Measurements from ENCODE around the gene ZBTB40.

ZBTB40 gene

DNA sequence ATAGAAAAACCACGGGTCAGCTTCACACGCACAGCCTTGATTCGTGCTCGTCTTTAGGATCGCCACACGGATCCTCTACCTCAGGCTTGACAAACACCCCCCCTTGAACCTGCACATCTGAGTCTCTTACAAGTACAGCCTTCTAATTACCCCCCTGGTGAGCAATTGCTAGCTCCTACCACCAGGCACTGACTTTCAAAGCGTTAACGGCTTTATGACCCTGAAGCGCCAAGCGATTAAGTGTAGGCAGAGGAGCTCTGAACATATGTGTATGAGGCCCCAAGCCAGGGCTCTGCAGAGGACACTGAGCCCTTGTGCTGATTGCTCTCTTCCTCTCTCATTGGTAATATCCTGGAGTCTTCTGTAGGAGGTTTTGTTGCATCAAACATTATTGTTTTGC is 55.9 kb downstream of the ZBTB40 start:
- no peak for DNase-seq (ENCODE audit: low read depth)

DNA sequence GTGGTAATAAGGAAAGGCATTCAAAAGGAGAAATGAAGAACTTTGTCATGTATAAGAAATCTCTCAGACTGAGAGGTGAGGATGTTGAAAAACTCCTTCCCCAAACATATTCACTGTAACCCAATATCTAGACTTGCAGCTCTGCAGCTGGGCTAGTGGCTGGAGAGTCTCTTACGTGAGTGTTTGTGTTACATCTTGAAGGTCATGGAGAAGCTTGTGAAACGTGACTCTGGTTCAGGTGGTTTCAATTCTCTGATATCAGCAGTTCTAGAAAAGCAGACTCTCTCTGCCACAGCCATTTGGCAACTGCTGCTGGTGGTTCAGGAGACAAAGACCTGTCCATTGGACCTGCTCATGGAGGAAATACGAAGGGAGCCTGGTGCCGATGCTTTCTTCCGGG is 56.7 kb downstream of the ZBTB40 start:
- no peak for DNase-seq (ENCODE audit: low read depth)

DNA sequence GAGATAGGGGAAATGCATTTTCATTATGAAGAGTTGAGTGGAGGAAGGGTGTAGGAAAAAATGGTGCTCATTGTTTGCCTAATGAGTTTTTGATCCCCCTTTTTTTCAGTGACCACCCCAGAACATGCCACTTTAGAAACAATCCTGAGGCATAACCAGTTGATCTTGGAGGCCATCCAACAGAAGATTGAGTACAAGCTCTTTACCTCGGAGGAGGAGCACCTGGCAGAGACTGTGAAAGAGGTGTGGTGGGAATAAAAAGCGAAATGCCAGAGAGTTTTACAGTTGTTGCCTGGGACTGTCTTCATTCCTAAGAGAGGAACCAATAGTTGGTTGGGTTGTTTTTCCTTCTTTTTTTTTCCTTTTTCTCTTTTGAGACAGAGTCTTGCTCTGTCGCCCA is 57.3 kb downstream of the ZBTB40 start:
- DNase-seq (ENCODE audit: low read depth): no peak

DNA sequence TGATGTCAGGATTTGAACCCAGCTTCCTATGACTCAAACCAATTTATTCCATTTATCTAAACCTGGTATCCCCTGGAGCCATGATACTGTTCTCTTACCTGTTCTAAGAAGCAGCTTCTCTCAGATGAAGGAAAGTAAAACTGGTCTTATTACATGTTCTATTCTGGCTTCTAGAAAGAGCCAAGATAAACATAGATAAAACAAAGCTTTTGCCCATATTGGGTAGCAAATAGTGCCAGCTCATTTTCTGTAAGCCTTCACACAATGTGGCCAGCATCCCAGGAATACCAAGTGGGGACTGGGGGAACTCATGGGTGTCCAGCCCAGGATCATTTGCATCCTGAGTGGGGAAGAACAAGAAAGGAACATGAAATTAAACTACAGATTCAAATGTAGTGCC is 58.2 kb downstream of the ZBTB40 start:
- no peak for DNase-seq (ENCODE audit: low read depth)

DNA sequence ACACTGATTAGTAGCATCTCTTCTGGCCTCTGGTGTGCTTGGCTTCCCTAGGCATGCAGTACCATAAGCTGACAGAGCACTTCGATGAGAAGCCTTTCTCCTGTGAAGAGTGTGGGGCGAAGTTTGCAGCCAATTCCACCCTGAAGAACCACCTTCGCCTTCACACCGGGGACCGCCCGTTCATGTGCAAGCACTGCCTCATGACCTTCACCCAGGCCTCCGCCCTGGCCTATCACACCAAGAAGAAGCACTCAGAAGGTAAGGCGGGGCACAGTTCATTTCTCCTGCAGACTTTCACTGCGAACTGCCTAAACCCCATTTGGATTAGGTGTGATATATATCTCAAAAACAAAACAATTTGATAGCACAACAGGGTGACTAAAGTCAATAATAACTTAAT is 61.2 kb downstream of the ZBTB40 start:
- no peak for DNase-seq (ENCODE audit: low read depth)

DNA sequence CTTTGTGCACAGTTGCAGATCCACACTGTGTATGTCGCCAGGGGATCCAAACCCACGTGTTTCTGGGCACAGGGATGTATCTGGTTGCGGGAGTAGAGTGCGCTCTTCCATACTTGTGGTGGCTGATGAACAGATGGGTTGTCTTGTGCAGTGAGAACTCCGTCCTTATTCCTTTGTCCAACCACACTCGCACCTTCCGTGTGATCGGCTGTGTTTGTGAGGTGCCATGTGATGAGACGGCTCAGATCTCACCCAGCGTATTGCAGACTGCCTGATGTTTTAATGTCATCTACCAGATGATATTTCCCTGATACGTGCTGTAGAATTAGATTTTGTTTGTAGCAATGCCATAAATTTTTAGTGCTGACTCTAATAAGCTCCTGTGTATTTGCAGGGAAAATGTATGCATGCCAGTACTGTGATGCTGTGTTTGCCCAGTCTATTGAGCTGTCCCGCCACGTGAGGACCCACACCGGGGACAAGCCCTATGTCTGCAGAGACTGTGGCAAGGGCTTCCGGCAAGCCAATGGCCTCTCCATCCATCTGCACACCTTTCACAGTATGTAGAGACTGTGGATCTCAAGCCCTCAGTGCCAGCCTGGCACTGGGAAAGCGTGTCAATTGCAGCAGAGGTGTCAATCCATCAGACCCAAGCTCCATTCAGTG is 65.4 kb downstream of the ZBTB40 start:
- no peak for DNase-seq (ENCODE audit: low read depth)

DNA sequence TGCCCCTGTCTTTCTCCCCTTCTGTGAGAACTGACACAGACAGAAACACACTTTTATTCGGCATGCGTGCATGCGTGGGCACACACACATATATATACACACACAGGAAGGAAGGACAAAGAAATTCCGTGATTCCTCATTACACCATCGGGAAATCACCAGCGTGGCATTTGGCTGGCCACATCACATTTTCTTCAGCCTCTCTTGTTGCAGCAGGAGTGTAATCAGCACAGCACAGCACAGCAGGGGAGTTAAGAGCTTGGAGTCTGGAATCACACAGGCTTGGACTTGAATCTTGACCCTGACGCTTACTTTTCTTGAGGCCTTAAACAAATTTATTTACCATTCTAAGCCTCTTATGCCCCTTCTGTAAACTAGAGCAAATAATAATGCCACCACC is 66.3 kb downstream of the ZBTB40 start:
- no peak for DNase-seq (ENCODE audit: low read depth)

DNA sequence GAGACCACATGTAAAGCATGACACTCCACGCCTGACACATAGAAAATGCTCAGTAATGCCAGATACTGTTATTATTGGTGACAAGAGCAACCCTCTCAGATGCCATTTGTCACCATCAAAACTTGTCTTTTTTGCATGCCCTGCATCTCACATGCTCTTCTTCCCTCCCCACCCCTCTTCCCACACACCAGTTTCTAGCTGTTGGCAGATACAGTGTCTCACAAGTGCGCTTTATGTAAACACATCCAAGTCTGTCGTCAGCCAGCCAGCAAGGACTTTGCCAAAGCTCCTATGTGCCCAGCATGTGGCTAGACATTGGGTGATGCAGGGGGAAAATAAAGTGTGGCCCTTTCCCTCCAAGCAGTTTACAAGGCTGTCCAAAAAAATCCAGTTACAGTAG is 66.7 kb downstream of the ZBTB40 start:
- DNase-seq (ENCODE audit: low read depth): no peak

DNA sequence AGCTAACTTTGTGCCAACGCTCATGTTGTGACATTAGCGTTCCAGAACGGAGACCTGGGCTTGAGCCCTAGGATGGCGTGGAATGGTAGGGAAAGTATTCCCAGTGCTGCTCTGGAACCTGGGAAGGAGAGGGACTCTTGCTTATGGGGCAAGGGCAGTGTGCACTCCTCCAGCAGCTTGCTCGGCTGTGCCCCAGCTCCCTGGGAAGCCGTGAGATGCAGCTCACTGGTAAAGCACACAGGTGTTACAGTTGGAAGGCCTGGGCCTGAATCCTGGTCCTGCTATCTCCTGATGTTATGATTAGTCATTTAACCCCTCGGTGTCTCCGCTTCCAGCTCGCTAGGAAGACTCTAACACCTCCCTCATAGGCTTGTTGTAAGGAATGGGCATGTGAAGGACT is 69.2 kb downstream of the ZBTB40 start:
- no peak for DNase-seq (ENCODE audit: low read depth)

DNA sequence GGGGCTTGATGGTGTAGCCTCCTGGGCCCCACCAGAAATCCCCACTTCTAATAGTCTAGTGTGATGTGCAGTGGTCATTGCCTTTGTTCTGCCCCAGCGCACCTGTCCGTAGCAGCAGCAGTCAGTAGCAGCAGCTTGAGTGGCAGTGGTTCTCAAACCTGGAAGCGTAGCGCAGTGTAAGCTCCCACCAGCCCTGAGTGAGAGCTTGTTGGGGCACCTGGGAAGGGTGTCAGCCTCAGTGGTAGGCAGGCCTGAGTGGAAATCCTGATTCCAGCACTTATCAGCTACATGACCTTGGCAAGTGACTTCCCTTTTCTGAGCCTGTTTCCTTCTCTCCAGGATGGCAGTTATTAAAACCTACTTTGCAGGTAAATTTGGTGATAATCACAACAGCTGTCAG is 70.0 kb downstream of the ZBTB40 start:
- no peak for DNase-seq (ENCODE audit: low read depth)

DNA sequence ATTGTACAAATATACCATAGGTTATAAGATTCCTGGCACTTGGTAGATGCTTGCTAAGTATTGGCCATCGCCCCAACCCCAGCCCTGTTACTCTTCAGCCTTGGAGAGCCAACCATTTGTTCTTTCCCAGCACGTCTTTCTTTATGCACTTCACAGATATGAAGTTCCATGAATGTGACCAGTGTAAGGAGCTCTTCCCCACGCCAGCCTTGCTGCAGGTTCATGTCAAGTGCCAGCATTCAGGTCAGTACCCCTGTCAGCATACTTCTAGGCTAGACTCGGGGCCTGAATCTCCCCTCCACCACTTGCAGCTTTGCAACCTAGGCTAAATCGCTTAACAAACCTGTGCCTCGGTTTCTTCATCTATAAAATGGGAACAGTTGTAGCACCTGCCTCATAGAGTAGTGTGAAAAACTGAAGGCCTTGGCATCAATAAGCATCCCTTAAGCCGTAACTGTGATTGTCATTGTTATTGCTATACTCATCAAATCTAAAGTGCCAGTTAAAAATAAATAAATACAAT is 70.6 kb downstream of the ZBTB40 start:
- DNase-seq (ENCODE audit: low read depth): no peak

DNA sequence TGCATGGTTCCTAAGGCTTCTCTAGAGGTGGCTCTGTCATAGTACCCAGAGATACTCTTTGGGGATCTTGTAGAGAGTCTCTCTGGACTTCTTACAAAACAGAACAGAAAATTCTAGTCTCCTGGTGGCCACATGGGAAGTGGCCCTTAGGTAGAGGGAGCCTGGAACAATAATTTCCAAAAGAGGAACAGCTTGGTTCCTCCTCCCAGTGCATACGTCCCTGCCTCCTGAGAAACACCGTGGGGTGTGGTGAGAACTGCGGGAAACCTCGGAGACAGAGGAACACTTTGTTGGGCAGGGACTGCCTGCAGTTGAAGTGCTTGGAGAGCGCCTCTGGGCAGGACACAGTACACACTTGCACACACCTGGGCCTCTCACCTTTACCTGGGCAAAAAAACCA is 72.8 kb downstream of the ZBTB40 start:
- DNase-seq (ENCODE audit: low read depth): no peak

DNA sequence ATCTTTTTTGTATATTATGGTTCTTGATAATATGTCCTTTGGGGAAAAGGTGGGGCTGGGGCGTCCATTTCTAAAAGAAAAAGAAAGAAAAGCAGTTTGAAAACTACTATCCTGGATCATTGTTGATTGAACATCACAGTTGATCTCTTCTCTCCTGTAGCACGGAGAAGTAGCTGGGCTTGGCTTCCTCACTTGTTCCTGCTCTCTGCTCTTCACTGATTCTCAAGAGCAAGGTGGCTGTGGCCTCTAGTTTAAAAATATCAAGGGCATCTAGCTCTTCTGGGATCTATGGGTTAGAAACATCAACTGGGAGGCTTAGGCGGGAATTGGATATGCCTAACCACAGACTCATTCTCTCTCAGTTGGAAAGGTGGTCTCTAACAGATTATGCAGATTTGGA is 73.6 kb downstream of the ZBTB40 start:
- DNase-seq (ENCODE audit: low read depth): no peak

DNA sequence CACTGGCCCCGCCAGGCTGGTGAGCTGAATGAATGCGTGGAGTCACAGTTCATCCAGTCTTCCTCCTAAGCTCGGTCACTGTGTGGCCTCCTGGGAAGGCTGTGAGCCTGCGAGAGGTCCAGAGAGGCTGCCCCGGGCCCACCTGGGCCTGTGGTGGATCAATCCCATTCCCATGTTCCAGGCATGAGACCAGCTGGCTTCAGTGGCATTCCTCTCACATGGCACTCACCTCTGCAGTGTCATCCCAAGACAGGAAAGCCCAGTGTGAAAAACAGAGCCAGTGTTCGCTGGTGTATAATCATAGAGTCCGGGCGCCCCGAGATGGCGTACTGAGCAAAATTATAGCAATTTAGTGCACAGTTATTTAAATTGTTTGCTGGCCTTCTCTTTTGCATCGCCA is 74.0 kb downstream of the ZBTB40 start:
- DNase-seq (ENCODE audit: low read depth): no peak

DNA sequence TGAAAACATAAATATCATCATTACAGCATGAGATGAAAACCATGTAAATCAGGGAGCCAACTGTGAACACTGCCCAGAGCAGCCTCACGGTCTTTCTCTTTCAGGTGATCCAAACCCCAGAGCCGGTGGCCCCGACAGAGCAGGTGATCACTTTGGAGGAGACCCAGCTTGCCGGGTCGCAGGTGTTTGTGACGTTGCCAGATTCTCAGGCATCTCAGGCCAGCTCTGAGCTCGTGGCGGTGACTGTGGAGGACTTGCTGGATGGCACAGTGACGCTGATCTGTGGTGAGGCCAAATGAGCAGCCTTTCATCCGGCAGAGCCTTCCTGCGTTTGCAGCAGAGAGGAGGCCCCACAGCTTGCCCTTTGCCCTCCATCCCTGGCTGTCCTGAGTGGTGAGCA is 74.4 kb downstream of the ZBTB40 start:
- DNase-seq (ENCODE audit: low read depth): no peak

DNA sequence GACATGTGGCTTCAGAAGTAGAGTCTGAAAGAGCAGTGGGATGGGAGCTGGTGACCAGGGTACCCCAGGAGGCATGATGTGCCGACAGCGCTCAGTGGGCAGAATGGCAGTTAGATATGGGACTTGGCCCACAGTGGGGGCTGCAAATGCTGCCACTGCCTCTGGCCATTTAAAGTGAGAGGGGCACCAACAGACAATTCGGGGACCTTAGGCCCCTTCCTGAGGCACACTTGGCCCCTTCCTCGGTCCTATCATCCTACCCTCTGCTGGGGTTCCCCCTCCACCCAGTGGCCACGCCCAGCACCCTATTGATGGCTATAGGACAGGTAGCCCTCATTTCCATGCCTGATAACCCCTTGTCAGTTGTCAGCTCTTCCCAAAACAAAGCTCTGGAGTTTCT is 75.0 kb downstream of the ZBTB40 start:
- DNase-seq (ENCODE audit: low read depth): no peak

DNA sequence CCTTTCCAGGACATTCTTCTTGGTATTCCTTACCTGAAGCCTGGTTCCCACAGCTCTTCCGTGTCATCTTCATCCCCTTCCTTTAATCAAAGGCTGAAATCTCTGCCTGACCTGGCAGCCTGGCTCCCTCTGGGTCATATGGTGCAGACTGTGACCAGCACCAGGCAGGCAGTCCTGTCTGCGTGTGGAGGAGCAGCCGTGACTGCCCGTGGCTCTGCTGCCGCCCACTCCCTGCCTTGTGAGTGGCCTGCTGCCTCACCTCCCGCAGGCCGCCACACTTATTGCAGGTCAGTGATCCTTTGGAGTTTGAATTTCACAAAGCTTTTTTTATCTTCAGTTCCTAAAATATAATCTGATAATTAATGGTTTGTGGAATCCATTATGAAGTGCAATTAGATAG is 75.5 kb downstream of the ZBTB40 start:
- DNase-seq (ENCODE audit: low read depth): no peak

DNA sequence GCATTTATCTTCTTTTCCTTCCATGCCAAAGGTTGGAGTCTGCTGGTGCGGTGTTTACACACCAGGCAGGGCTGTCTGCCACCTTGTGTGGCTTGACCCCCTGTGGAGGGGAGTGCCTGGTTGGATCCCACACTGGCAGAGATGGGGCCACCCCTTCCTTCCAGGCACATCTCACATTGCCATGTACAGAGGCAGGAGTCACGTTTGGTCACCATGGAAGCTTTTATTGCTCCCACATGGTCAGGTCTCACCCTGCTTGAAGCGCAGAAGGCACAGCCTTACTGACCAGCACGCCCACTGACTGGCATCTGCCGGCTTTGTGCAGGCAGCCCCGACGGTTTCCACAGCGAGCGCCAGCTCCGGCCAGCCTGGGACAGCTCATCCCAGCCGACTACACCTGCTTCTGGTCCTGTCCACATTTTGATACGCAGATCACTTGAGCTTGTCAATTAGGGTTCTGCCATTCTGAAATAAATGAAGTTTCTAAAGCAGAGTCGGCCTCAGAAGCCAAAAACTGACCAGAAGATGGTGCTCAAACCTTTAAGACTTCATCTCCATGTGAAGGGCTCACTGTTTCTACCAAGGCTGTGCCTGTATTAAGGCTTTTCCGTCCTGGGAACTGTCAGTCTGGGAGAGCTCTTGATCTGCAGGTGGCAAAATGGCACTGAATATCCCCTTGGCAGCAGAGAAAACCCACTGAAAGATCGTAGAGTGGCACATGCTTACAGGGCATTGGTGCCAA is 76.1 kb downstream of the ZBTB40 start:
- DNase-seq (ENCODE audit: low read depth): no peak

DNA sequence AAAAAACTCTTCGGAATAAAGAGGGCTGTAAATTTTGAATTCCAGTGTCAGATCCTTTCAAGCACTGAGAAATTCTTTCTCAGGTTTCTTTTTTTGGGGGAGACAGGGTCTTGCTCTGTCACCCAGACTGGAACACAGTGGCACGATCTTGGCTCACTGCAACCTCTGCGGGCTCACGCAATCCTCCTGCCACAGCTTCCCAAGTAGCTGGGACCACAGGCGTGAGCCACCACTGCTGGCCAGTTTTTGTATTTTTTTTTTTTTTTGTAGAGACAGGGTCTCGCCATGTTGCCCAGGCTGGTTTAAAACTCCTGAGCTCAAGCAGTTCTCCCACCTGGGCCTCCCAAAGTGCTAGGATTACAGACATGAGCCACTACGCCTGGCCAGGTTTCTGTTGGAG is 76.8 kb downstream of the ZBTB40 start:
- no peak for DNase-seq (ENCODE audit: low read depth)

DNA sequence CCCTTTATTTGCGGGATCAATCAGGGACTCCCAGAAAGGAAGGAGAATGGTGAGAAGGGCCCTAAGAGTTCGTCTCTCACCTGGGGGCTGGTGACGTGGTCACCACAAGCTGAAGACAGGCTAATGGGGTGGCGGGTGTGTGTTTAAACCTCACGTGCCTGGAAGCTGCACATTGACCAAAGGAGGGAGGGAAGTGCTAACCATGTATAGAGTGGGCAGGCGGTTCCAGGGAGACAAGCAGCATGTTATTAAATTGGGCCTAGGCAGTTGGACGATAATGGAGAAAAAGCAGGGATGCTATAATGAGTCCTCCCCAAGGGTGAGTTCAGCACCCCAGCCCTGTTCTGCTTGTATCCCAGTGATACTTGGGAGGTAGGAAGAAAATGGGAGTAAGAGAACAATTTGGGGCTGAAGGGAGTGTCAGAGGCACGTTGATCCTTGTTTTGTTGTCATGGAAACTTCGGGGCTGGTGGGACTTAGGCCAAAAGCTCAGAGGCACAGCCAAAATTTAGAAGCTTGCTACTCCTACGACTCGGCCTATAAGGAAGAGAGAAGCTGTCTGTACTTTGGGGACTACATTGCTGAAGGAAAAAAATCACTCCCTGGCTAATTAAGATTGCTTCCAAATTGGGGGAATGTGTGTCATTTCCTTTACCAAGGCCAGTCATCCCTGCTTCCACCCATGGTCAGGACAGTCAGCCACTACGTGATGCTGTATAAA is 78.4 kb downstream of the ZBTB40 start:
- DNase-seq (ENCODE audit: low read depth): no peak

DNA sequence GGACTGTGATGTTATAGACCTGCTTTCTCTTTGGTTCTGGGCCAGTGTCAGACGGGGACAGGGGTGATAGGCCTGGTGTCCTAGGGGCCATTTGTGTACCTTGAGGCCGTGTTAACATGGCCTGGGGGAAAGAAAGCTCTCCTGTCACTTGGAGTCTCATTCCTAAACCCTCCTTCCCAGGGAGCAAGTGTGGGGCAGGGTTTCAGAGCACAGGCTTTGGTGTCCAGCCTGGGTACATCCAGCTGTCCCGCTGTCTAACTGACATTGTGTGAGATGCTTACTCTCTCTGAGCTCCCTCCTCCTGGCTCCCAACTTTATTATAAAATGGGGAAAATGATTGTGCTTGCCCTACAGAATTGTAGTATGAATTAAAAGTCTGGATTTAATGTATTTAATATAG is 79.1 kb downstream of the ZBTB40 start:
- no peak for DNase-seq (ENCODE audit: low read depth)

DNA sequence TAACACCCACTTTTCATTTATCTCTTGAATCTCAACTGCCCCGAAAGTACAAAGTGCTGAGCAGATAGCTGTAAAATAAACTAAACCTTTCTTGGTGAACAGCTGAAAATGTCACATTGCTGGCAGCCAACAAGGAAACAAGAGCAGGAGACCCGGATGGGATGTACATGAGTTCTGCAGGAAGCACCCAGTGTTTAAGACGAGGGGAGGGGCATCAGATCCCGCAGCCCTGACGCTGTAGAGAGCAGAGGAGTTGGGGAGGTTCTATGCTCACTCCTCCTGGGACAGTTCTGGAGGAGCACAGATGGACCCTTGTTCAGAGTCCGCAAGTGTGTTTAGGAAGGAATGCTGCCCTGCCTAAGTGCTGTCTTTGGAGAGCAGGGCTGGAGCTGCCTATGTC is 79.6 kb downstream of the ZBTB40 start:
- no peak for DNase-seq (ENCODE audit: low read depth)

DNA sequence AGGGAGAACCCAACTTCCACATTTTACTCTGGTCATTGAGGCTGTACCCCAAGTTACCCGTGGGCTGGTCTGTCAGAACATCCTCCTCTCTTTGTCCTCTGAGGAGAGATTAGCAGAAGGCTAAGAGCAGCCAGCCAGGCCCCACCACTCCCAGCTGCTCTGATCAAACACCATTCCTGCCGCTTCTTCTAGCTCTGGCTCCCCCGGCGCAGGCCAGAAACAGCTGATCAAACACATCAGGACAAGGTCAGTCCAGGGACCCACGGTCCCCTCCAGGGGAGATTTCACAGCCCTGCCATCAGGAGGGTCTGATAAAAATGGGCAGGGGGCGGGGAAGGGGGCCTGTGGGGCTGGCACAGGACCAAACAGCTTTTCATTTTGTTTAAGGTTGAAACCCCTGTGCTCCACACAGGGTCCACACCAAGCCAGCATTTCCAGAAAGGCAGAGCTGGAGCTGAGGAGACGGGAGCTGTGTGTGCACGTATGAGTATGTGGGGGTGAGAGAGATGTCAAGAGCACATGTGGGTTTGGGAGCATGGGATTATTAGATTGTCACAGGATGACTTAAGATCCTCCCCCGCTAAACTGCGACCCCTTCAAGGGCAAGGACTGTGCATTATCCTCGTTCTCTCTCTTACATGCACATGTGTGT is 81.7 kb downstream of the ZBTB40 start:
- no peak for DNase-seq (ENCODE audit: low read depth)
